Transverse colon (tissue), 4 donors: ENCODE results near the gene PTPRG. TPM values are rescaled to one million over a fixed set of nuclear protein-coding genes. Genes with fewer than 3 reads are reported as not detected.

ENCODE experiments used
- DNase-seq: peaks from one replicate; pipeline ENCODE4 v3.0.0-alpha.2; 2019
- H3K27ac ChIP-seq, 4 donors: fragments of 200-600 bp; sonication (generic); 2 replicates each; pipeline ENCODE4 v1.5.1; 2016 to 2018; ENCODE audit warnings: inconsistent platforms in 4 of 4
- H3K27me3 ChIP-seq: fragments of 200-600 bp; sonication (generic); 2 replicates; pipeline ENCODE4 v1.5.1; 2017; ENCODE audit warnings: inconsistent platforms
- H3K36me3 ChIP-seq, 4 donors: fragments of 200-600 bp; sonication (generic); 2 replicates each; pipeline ENCODE4 v1.5.1; 2017 to 2019; ENCODE audit warnings: inconsistent platforms in 4 of 4
- H3K4me1 ChIP-seq, 4 donors: fragments of 200-600 bp; sonication (generic); 2 replicates each; pipeline ENCODE4 v1.5.1; 2017 to 2020; ENCODE audit warnings: inconsistent platforms in 4 of 4
- H3K4me3 ChIP-seq, 4 donors: fragments of 200-600 bp; sonication (generic); 1 replicate in 1 of 4; 2 replicates in 3 of 4; pipeline versions ENCODE4 v1.5.1 to v1.6.1; 2017 to 2019; ENCODE audit warnings: inconsistent platforms in 4 of 4
- H3K9me3 ChIP-seq, 2 donors: fragments of 200-600 bp; sonication (generic); 2 replicates each; pipeline ENCODE4 v1.5.1; 2017 to 2019; ENCODE audit warnings: inconsistent platforms in 2 of 2
- EP300 ChIP-seq: sonication (generic); formaldehyde crosslinking; IDR thresholded peaks from one replicate; pipeline ENCODE4 v1.6.1; 2017; ENCODE audit warnings: antibody characterized with exemption, low read depth
- POLR2A ChIP-seq: fragments of 450-650 bp; IDR thresholded peaks from one replicate; pipeline ENCODE4 v1.6.1; 2016; ENCODE audit warnings: antibody characterized with exemption, mild to moderate bottlenecking, moderate library complexity
- POLR2AphosphoS5 ChIP-seq, 3 donors: sonication (generic); formaldehyde crosslinking; IDR thresholded peaks; one replicate each; pipeline ENCODE4 v1.6.1; 2016; ENCODE audit warnings: antibody characterized with exemption in 3 of 3
- WGBS, 2 donors: methylation state at CpG; one replicate each; pipeline ENCODE4 v1.1.5; 2018; ENCODE audit warnings: low coverage in 1 of 2; 5-methylcytosine and 5-hydroxymethylcytosine counted together
- in situ Hi-C, 4 donors: fragments of 200-750 bp; cut with MboI; loops; one replicate each; pipeline versions ENCODE4 v1.15.0 to v1.15.1; 2017; ENCODE audit warnings: low sequenced_read_pairs in 3 of 4, low pct_ligation_motif_present in 1 of 4, low pct_unique_long_range_greater_than_20kb in 1 of 4
- intact Hi-C: fragments of 100-400 bp; cut with DNase I; formaldehyde crosslinking; loops from one replicate; pipeline ENCODE4 v1.15.1; 2023; ENCODE audit warnings: low total_unique reads
- total RNA-seq, 4 donors: library from RNA; depleted of rRNA; stranded (reverse); fragments of >200 nt; gene quantifications; one replicate each; pipeline ENCODE4 v1.1.0, GENCODE V29; 2016
- TF ChIP-seq, protein P1 (sequence below), 5 experiments: fragments of 200-600 bp in 3 of 5; fragments of 450-650 bp in 2 of 5; sonication (generic) in 3 of 5; IDR thresholded peaks; 1 replicate in 2 of 5; 2 replicates in 3 of 5; pipeline ENCODE4 v1.5.1; 2016 to 2017; ENCODE audit warnings: antibody characterized with exemption in 5 of 5, inconsistent platforms in 3 of 5, mild to moderate bottlenecking in 2 of 5, moderate library complexity in 1 of 5

The PTPRG gene
- total RNA-seq, 4 donors from 2014 or later, result 29.2 to 83.4 (median 41.6) TPM

DNA sequence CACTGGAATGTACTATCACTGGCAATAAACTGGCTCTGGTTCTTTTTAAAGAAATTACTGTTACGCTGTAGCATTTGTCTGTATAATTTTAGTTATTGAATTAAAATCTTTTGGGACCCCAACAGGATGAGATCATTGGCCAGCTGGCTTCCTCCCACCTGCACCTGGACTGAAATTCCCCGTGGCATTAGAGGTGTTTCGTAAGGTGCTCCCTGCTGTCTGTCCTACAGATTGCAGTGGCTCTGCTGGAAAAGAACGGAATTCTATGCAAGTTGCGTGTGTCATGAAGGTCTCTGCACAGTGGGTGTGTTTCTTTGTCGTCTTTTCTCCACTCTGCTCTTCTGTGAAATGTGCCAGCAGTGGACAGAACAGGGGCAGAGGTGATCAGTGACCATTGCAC is 383.4 kb downstream of the PTPRG start:
- Histone ChIP-seq H3K4me3 (no peak overlapping the region), H3K9me3 (no peaks in the 10 kb centered on the region), H3K27ac (no peak overlapping the region), H3K27me3 (no peaks in the 10 kb centered on the region), H3K4me1 (peaks cover 0 to 14% (median 0%) of the 10 kb centered on the region in 4 donors), H3K36me3 (no peaks in the 10 kb centered on the region)
- WGBS, 2 donors, result 88 to 91% methylated on average over 6 of the region's 6 CpGs
- intact Hi-C loops (no loop called here), in situ Hi-C loops (loop anchor here in 1 of 4 donors (25.0 kb wide), 1 partner anchor 382 kb away; the partner anchor contains the start of gene PTPRG)
- TF ChIP-seq POLR2AphosphoS5 (IDR thresholded peaks at IDR 0.05) (no peak), EP300 (no peak), POLR2A (no peak)
- TF ChIP-seq, protein P1, sequence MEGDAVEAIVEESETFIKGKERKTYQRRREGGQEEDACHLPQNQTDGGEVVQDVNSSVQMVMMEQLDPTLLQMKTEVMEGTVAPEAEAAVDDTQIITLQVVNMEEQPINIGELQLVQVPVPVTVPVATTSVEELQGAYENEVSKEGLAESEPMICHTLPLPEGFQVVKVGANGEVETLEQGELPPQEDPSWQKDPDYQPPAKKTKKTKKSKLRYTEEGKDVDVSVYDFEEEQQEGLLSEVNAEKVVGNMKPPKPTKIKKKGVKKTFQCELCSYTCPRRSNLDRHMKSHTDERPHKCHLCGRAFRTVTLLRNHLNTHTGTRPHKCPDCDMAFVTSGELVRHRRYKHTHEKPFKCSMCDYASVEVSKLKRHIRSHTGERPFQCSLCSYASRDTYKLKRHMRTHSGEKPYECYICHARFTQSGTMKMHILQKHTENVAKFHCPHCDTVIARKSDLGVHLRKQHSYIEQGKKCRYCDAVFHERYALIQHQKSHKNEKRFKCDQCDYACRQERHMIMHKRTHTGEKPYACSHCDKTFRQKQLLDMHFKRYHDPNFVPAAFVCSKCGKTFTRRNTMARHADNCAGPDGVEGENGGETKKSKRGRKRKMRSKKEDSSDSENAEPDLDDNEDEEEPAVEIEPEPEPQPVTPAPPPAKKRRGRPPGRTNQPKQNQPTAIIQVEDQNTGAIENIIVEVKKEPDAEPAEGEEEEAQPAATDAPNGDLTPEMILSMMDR (IDR thresholded peaks at IDR 0.05), result no peak
- no peak for DNase-seq

DNA sequence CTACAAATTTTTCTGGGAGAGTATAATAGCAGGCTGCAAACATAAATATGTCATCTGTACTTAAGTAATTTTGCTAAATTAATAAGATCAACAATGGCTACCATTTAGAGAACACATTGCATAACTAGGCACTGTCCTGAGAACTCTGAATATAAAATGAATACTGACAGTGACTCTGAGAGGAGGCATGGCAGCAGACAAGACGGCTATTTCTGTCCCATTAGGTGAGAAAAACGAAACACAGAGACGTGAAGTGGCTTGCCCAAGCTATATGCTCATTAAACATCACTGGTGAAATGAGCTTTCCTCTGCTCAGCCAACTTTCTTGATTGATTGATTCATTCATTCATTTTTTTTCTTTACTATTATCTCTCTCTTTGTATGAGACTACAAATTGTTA is 384.3 kb downstream of the PTPRG start:
- 46 to 56% methylated on average over 3 of the region's 3 CpGs for WGBS, 2 donors
- Histone ChIP-seq H3K4me3 (no peak overlapping the region), H3K4me1 (peaks cover 0 to 14% (median 0%) of the 10 kb centered on the region in 4 donors), H3K9me3 (no peaks in the 10 kb centered on the region), H3K27me3 (no peaks in the 10 kb centered on the region), H3K36me3 (no peaks in the 10 kb centered on the region), H3K27ac (no peak overlapping the region)
- in situ Hi-C loops (loop anchor here in 1 of 4 donors (25.0 kb wide), 1 partner anchor 383 kb away; the partner anchor contains the start of gene PTPRG), intact Hi-C loops (no loop called here)
- TF ChIP-seq EP300, result no peak
- no peak for TF ChIP-seq POLR2AphosphoS5 (IDR thresholded peaks at IDR 0.05)
- TF ChIP-seq, protein P1 (IDR thresholded peaks at IDR 0.05), result no peak
- no peak for DNase-seq

DNA sequence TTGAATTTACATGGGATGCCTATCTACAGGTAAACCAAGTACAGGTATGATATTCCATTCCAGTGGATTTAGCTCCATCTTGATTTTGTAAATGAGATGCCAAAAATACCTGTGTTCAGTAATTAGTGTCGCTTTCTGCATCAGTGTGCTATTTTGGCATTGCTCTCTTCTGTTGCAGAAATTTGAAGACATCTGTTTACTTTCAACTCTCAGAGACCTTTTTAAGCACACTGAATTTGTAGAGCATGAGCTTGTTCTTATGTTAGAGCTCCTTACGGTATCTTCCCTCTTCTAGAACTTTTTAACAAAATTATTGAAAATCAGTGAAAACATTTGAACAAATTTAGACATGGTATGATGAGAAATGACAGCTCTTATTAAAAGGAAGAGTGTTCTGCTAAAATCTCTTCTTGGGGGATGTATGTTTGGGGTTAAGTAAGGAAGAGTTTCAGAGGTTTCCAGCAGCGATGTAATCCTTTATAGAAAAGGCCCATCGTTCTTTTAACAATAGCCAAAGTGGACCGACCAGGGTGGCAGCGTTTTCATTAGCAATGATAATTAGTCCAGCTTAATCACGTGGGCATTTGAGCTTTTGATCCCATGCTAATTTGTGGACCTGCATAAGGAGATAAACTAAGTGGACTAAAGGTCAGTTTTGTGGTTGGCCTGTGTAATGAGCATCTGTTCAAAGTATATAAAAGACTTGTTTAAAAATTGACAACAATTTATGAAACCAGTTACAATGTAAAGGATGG is 385.4 kb downstream of the PTPRG start:
- 57 to 73% methylated on average over 3 to 7 of the region's 7 CpGs for WGBS, 2 donors
- Histone ChIP-seq H3K4me3 (no peak overlapping the region), H3K36me3 (no peaks in the 10 kb centered on the region), H3K9me3 (no peaks in the 10 kb centered on the region), H3K27ac (no peak overlapping the region), H3K27me3 (no peaks in the 10 kb centered on the region), H3K4me1 (peaks cover 0 to 14% (median 0%) of the 10 kb centered on the region in 4 donors)
- TF ChIP-seq EP300 (no peak), POLR2AphosphoS5 (IDR thresholded peaks at IDR 0.05) (no peak)
- DNase-seq, result no peak
- in situ Hi-C loops (loop anchor here in 1 of 4 donors (25.0 kb wide), 1 partner anchor 384 kb away; the partner anchor contains the start of gene PTPRG), intact Hi-C loops (no loop called here)

DNA sequence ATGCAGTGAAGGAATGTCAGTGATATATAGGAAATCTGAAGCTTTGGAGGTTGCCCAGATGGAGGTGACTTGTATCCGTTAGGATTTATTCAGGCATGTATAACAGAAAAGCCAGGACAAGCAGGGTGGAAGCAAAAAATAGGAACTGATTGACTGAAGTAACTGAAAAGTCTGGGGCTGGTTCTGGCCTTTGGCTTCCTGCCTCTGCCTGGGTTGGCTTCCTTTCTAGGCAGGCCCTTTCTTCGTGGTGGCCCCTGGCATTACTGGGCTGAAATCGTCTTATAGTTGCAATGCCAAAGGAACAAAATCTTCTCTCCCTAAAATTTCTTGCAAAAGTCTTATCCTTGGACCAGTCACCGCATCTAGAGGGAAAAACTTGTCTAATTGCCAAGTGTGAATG is 386.1 kb downstream of the PTPRG start:
- Histone ChIP-seq H3K4me1 (peaks cover 0 to 14% (median 0%) of the 10 kb centered on the region in 4 donors), H3K27me3 (no peaks in the 10 kb centered on the region), H3K9me3 (no peaks in the 10 kb centered on the region), H3K4me3 (no peak overlapping the region), H3K36me3 (no peaks in the 10 kb centered on the region), H3K27ac (no peak overlapping the region)
- 85 to 94% methylated on average over 2 to 4 of the region's 4 CpGs for WGBS, 2 donors
- TF ChIP-seq POLR2AphosphoS5 (IDR thresholded peaks at IDR 0.05) (no peak), EP300 (no peak), POLR2A (no peak)
- TF ChIP-seq, protein P1 (IDR thresholded peaks at IDR 0.05), result no peak
- intact Hi-C loops, result no loop called here
- DNase-seq, result no peak
- in situ Hi-C loops, result loop anchor here in 1 of 4 donors (25.0 kb wide), 1 partner anchor 385 kb away; the partner anchor contains the start of gene PTPRG
